Osteoblast (primary cell): ENCODE results near the gene FAM117A. TPM values are rescaled to one million over a fixed set of nuclear protein-coding genes. Genes with fewer than 3 reads are reported as not detected.
A peak's percentile ranks its signal among the peaks of the same experiment; 100 is the strongest.

Experiments
- DNase-seq: peaks from one replicate; pipeline ENCODE4 v3.0.0; 2011; ENCODE audit warnings: low spot score, mixed read lengths; ENCODE audit not compliant: insufficient read length; ENCODE audit errors: missing footprints
- H2AFZ ChIP-seq: 2 replicates; pipeline ENCODE4 v1.6.0; 2011; ENCODE audit warnings: mild to moderate bottlenecking, low read length
- H3K27ac ChIP-seq: 2 replicates; pipeline ENCODE4 v1.5.1; 2011; ENCODE audit warnings: mild to moderate bottlenecking, low read depth, low read length, moderate library complexity
- H3K27me3 ChIP-seq: 2 replicates; pipeline ENCODE4 v1.6.0; 2012; ENCODE audit warnings: mild to moderate bottlenecking, control low read depth, inconsistent platforms, low read length, moderate library complexity; ENCODE audit not compliant: insufficient read depth
- H3K36me3 ChIP-seq: 2 replicates; pipeline ENCODE4 v1.5.1; 2011; ENCODE audit warnings: mild to moderate bottlenecking, low read length, control low read depth, moderate library complexity; ENCODE audit not compliant: insufficient read depth
- H3K4me1 ChIP-seq: 2 replicates; pipeline ENCODE4 v1.5.1; 2011; ENCODE audit warnings: mild to moderate bottlenecking, low read length, control low read depth, moderate library complexity; ENCODE audit not compliant: insufficient read depth
- H3K4me2 ChIP-seq: 2 replicates; pipeline ENCODE4 v1.6.0; 2011; ENCODE audit warnings: mild to moderate bottlenecking, low read length; ENCODE audit not compliant: insufficient read depth
- H3K4me3 ChIP-seq: fragments of 200-600 bp; sonication (generic); 3 replicates; pipeline ENCODE4 v1.5.1; 2012; ENCODE audit warnings: mild to moderate bottlenecking, low read length, inconsistent platforms; ENCODE audit not compliant: insufficient read depth
- H3K79me2 ChIP-seq: 2 replicates; pipeline ENCODE4 v1.6.0; 2012; ENCODE audit warnings: mild to moderate bottlenecking, low read length, control low read depth, inconsistent platforms; ENCODE audit not compliant: insufficient read depth
- H3K9me3 ChIP-seq: 2 replicates; pipeline ENCODE4 v1.5.1; 2011; ENCODE audit warnings: low read depth, low read length, control low read depth
- H4K20me1 ChIP-seq: 2 replicates; pipeline ENCODE4 v1.6.0; 2012; ENCODE audit warnings: mild to moderate bottlenecking, low read length, control low read depth; ENCODE audit not compliant: insufficient read depth
- CTCF ChIP-seq: IDR thresholded peaks from 2 replicates; pipeline ENCODE4 v1.5.1; 2011; ENCODE audit warnings: mild to moderate bottlenecking, low read depth, low read length, moderate library complexity; ENCODE audit errors: extremely low read depth
- total RNA-seq: library from RNA; depleted of rRNA; stranded (reverse); fragments of >200 nt; gene quantifications from 2 replicates; pipeline ENCODE4 v1.2.3, GENCODE V29; 2012

The FAM117A gene
- total RNA-seq, 1 donor: 8.7 TPM

GRCh38 chr17:49795372-49795771, 31.4 kb upstream of the FAM117A start:
- H3K79me2 ChIP-seq: peaks cover 86% of the 10 kb centered on the region
- peaks cover 9% of the 10 kb centered on the region for H3K4me1 ChIP-seq
- no peaks in the 10 kb centered on the region for H3K9me3 ChIP-seq
- H3K4me2 ChIP-seq: no peak overlapping the region
- H4K20me1 ChIP-seq: peaks cover 26% of the 10 kb centered on the region
- no peaks in the 10 kb centered on the region for H3K27me3 ChIP-seq
- no peak overlapping the region for H2AFZ ChIP-seq
- peaks cover 61% of the 10 kb centered on the region for H3K36me3 ChIP-seq
- no peak overlapping the region for H3K4me3 ChIP-seq
- TF ChIP-seq CTCF: no peak
- no peak for DNase-seq
- H3K27ac ChIP-seq: no peak overlapping the region

DNA sequence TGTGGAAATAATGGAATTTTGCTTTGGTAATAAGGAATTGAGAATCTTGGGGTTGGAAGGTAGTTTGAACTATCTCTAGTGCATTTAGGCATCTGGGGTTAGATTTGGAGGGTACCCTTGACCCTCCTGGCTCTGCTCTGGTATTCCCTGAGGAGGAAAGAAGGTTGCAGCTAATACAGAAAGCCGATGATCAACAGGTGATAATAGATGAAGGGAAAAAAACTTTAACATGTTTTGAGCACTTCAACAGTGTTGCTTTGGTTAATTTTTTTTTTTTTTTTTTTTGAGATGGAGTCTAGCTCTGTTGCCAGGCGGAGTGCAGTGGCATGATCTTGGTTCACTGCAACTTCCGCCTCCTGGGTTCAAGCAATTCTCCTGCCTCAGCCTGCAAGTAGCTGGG, 29.4 kb upstream of the FAM117A start:
- Histone ChIP-seq H3K9me3 (no peaks in the 10 kb centered on the region), H3K27me3 (no peaks in the 10 kb centered on the region), H3K4me2 (no peak overlapping the region), H4K20me1 (peaks cover 39% of the 10 kb centered on the region), H3K79me2 (peaks cover 80% of the 10 kb centered on the region), H2AFZ (no peak overlapping the region), H3K27ac (no peak overlapping the region), H3K36me3 (peaks cover 46% of the 10 kb centered on the region), H3K4me1 (peaks cover 18% of the 10 kb centered on the region), H3K4me3 (no peak overlapping the region)
- TF ChIP-seq CTCF: no peak
- no peak for DNase-seq

DNA sequence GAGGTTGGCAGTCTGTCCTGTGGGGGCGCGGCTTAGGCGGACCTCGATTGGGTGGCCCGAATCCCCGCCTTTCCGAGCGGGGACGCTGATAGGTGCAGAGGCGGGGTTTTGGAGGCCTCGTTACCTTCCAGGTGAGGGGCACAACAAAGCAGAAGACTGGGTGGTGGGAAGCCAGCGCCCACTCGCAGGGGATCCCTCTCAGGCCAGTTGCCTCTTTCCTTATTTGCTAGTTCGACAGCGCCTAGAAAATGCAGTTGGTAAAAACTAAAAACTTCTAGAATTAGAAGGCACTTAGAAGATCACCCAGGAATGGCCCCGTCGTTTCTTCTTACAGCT, 25.3 kb upstream of the FAM117A start:
- Histone ChIP-seq H3K4me3 (peak overlapping the region; percentile 90), H3K27me3 (no peaks in the 10 kb centered on the region), H3K27ac (peak overlapping the region; percentile 27), H4K20me1 (peaks cover 35% of the 10 kb centered on the region), H3K36me3 (peaks cover 25% of the 10 kb centered on the region), H3K79me2 (peaks cover 52% of the 10 kb centered on the region), H3K9me3 (no peaks in the 10 kb centered on the region), H2AFZ (no peak overlapping the region), H3K4me2 (peak overlapping the region; percentile 91), H3K4me1 (peaks cover 27% of the 10 kb centered on the region)
- DNase-seq: no peak
- no peak for TF ChIP-seq CTCF

DNA sequence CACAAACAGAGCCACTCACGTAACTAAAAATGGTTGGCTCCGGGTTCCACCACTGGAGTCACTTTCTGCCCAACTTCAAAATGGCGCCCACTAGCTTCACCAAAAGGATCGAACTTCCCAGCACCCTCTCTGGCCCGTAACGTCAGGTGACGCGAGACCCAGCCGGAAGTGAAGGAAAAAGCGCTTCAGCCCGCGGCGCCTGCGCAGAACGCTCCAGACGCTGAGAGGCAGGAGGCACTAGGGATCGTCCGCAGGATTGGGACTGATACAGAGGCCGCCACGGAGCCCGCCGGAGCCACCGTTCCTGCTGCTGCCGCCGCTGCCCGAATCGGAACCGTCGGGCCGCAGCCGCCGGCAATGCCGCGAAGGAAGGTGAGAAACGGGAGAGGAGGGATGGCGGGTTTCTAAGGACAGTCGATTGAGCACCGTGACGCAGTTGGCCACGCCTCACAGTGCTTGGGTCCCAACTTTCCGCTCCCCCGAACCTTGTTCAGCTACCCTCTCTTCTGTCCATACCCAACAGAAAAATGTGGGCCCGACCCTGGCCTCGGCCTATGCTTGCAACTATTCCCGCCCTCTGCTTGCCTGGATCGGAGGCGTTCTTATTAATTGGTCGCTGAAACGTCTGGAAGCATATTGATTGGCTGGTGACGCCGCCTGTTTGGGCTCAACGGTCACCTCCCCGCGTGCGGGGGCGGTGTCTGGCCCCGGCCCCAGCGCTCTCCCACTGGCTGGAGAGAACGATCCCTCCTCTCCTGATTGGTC, 24.7 kb upstream of the FAM117A start, which contains the start of gene KAT7:
Gene KAT7, plus strand, starts transcription at position 204 of the 765 bp plus-strand sequence. Its CDS starts 154 bp downstream, at position 358.
- peaks cover 25% of the 10 kb centered on the region for H3K36me3 ChIP-seq
- H3K4me3 ChIP-seq: peak within 1 kb of the TSS; percentile 90
- H3K79me2 ChIP-seq: peaks cover 46% of the 10 kb centered on the region
- peaks cover 35% of the 10 kb centered on the region for H4K20me1 ChIP-seq
- peak within 1 kb of the TSS; percentile 87 for H2AFZ ChIP-seq
- no peaks in the 10 kb centered on the region for H3K27me3 ChIP-seq
- H3K4me2 ChIP-seq: peak within 1 kb of the TSS; percentile 94
- TF ChIP-seq CTCF: no peak
- peaks cover 30% of the 10 kb centered on the region for H3K4me1 ChIP-seq
- H3K27ac ChIP-seq: peak within 1 kb of the TSS; percentile 96
- DNase-seq: peak; percentile 98
- no peaks in the 10 kb centered on the region for H3K9me3 ChIP-seq
